HG02642 (cell line): ENCODE data around the gene CLASP1.
A peak's percentile ranks its signal among the peaks of the same experiment; 100 is the strongest.

Experiments
- ATAC-seq: cut with Tn5 transposase; IDR thresholded peaks from one replicate; pipeline ENCODE4 v1.9.1; 2021; ENCODE audit warnings: mild to moderate bottlenecking; ENCODE audit not compliant: unreplicated experiment, poor library complexity

Gene CLASP1

GRCh38 chr2:121552477-121553180, 96.6 kb downstream of the CLASP1 start:
- peak; percentile 70 for ATAC-seq

DNA sequence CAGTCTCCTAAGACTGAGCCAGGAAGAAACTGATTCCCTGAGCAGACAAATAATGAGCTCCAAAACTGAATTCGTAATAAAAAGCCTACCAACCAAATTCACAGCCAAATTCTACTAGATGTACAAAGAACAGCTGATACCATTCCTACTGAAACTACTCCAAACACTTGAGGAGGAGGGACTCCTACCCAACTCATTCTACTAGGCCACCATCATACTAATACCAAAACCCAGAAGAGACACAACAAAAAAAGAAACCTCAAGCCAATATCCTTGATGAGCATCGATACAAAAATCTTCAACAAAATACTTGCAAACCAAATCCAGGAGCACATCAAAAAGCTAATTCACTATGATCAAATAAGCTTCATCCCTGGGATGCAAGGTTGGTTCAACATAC, 98.6 kb downstream of the CLASP1 start:
- no peak for ATAC-seq

- ATAC-seq, result no peak
These were observed 101.6 kb downstream of the CLASP1 start for GRCh38 chr2:121547646-121548045.

DNA sequence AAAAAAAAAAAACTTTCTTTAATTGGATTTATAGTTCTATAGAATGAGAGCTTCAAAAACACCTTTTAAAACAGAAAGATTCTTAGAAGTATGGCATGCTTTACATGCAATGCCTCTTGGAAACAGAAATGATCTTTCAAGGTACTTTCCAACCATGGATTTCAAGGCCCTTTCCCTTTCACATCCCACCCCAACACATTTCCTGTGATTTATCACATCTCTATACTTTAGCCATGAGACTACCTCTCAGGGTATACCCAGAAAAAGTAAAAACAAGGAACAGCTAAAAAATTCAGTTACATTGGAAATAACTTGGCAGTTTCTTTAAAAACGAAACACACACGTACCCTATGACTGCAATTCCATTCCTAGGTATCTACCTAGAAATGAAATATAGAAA, 103.3 kb downstream of the CLASP1 start:
- no peak for ATAC-seq

DNA sequence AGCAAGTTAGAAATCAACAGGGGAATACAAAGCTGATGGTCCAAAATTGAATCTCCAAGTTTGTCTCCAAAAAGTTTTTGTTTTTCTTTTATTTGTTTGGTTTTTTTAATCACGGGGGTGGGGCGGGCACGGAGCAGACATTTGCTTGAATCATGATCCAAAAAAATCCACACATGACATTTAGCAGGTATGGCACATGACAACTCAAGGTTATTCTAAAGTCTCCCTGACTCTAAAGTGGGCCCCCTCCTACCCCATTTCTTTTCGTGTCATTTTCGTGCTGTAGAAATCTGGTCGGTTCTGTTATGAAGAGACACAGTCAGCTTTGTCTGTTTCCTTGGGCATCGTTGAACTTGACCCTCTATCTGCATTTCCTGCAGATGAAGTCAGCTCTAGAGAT, 104.0 kb downstream of the CLASP1 start:
- no peak for ATAC-seq

- no peak for ATAC-seq
These were observed 107.8 kb downstream of the CLASP1 start for GRCh38 chr2:121541495-121541894.

DNA sequence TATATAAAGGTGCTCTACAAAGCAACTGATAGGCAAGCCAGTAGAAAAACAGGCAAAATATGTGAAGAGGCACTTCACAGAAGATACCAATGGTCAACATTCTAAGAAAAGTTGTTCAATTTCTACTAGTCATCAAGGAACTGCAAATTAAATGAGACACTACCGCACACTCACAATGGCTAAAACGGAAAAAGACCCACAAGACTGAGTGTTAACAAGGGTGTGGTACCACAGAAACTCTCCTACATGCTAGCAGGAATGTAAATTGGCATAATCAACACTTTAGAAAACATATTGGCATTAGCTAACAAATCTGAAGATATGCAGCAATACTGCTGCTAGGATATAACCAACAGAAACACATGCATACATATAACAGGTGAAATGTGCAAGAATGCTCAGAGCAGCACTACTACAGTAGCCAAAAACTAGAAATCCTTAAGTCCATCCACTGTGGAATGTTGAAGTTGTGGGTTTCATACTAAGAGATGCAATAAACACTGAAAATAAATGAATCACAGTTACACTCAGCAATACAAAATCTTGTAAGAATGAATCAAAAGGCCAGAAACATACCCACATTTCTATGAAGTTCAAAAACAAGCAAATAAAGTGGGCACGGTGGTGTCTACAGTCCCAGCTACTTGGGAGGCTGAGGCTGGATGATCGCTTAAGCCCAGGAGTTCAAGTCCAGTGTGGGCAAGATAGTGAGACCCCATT, 109.4 kb downstream of the CLASP1 start:
- ATAC-seq, result no peak

GRCh38 chr2:121536850-121537557, 112.3 kb downstream of the CLASP1 start:
- ATAC-seq, result no peak

DNA sequence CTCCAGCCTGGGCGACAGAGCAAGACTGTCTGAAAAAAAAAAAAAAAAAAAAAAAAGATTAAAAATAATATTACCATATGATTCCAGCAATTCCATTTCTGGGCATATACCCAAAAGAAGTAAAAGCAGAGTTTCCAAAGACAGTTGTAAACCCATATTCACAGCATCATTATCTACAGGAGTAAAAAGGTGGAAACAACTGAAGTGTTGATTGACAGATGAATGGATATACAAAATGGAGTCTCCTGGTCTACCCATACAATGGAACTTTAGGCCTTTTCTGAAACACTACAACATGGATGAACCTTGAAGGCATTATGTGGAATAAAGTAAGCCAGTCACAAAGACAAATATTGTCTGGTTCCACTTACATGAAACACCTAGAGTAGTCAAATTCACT, 112.9 kb downstream of the CLASP1 start:
- ATAC-seq, result no peak

DNA sequence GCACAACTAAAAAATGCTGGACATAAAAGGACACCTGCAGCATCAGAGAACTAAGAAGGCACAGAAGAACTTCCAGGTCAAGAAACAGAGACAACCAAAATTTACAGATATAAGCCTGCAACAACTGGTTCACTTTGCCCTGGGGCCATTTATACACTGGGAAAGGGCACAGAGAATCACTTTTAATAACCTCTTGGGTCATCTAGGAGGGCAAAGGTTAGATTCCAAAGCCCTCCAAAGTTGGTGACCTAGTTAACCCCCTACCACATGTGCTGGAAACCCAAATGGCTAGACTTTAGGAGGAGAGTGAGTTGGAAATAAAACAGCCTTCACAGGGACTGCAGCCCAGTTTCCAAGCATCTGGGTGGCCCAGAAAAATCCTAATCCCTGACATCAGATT, 115.3 kb downstream of the CLASP1 start:
- ATAC-seq, result no peak

DNA sequence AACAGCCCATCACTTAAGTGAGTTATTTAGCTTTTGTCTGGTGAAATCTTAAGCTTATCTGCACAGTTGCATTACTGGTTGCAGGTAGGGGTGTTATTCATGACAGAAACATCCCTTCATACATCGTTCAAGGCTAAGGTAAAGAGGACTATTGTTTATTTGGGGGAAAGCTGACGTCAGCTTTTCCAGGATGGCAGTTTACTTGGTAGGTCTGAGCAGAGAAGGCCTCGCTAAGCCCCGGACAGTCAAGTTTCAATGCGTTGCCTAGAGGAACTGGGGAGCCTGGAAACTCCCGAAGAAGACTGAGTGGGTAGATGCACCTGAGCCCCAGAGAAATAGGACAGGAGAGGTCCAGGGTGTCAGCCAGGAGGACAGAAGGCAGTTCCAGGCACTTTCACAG, 116.4 kb downstream of the CLASP1 start:
- ATAC-seq, result no peak

DNA sequence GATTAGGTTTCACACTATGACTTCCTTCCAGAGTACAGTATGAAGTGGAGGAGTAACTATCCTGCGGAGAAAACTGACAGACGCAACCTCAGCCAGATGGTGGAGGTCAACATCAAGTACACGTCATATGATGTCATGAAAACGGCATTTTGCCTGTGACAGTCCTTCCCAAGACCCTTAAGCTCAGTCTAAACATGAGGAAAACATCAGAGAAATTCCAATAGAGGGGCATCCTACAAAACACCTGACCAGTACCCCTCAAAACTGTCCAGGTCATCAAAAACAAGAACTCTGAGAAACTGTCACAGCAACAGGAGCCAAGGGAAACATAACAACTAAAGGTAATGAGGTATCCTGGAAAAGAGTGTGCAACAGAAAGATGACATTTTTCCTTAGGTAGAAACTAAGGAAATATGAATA, 116.9 kb downstream of the CLASP1 start:
- no peak for ATAC-seq

GRCh38 chr2:121530212-121530705, 119.0 kb downstream of the CLASP1 start:
- peak; percentile 69 for ATAC-seq

DNA sequence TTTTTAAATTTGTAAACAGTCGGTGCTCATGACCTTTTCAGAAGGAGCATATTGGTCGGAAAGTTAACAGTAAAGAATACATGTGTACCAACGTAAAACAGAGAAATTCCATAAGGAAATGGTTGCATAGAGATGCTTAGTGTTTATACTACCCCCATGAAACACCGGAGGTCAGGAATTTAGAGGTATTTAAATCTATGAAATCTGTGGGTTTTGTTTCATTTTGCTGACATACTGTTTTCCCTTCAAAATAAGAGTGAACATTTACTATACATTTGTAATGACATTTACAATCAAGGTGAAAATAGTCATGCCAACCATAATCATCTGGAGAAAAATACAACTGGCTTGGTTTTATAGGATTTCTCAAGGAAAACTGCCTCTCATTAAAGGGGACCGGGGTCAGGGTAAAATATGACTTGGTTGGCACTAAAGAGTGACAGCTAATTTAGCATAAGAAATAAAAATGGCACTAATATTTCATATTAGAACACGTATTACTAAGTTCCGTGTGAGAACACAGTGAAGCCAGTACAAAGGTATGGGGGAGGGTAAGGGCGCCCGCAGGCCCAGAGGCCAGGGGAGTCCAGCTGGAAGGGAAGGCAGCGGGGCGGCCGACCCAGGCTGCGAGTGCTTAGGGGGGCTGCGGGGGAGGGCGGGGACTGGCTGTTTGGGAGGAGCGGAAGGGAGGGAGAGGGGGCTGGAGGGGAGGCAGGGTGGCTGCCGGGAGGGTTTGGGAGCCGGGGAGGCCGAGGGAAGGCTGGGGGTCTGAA, 119.6 kb downstream of the CLASP1 start:
- peak; percentile 11 for ATAC-seq

- no peak for ATAC-seq
These were observed 122.1 kb downstream of the CLASP1 start for GRCh38 chr2:121527009-121527682.

GRCh38 chr2:121524685-121525425, 124.4 kb downstream of the CLASP1 start:
- ATAC-seq, result no peak

DNA sequence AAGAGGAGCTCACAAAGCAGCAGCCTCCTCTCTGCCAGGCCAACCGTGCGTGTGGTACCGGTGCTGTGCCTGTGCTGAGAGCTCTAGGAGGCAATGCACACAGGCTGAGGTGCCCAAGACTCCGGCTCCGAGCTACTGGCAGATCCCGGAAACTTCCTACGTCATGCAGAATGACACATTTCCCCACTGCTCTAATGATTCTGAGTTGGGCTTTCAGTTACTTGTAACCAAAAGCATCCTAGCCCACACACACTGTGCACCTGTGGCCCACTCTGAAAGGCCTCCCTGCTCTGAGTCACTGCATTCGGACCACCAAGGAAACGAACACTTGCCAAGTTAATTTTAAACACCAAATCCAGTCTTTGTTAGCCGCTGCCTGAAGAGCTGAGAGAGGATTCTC, 127.9 kb downstream of the CLASP1 start:
- ATAC-seq, result no peak

GRCh38 chr2:121520641-121520994, 128.6 kb downstream of the CLASP1 start:
- no peak for ATAC-seq
